GM12864 (cell line): Measurements from ENCODE around the gene CNGB1.

Source experiments
- DNase-seq: peaks from one replicate; pipeline ENCODE4 v3.0.0-alpha.2; 2011; ENCODE audit warnings: low read depth
- H3K4me3 ChIP-seq: 2 replicates; pipeline ENCODE4 v1.5.1; 2011; ENCODE audit warnings: mild to moderate bottlenecking, low read depth, low read length, control low read depth
- CTCF ChIP-seq: IDR thresholded peaks from 2 replicates; pipeline ENCODE4 v1.5.1; 2011; ENCODE audit warnings: low read depth, mild to moderate bottlenecking, moderate library complexity, low read length, control low read depth, inconsistent platforms; ENCODE audit errors: missing control alignments

CNGB1 gene

GRCh38 chr16:57992084-57992483 is 21.2 kb upstream of the CNGB1 start:
- no peak for DNase-seq
- no peak for TF ChIP-seq CTCF
- H3K4me3 ChIP-seq: no peak overlapping the region

DNA sequence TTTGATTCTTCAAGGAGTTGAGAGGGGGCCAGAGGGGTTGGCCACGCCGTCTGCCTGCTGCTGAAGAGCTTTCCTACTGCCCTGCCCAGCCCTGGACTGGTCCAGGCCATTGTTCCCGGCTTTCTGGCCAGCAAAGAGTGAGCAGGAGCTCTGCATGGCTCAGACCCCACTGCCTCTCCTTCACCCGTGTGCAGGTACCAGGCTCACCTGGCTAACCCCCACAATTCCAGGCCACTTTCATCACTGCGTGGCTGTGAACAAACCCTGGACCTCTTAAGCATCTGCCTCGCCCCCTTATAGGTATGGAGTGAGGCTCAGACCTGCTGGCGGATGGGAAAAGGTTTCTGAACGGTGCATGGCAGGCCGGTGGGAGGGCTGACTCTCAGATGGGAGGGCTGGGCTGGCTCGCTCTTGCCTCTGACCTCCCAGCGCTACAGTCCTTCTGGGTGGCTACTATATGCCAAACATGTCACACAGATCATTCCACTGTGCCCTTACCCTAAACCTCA is 20.7 kb upstream of the CNGB1 start:
- no peak for TF ChIP-seq CTCF
- no peak for DNase-seq
- H3K4me3 ChIP-seq: no peak overlapping the region

- no peak overlapping the region for H3K4me3 ChIP-seq
- TF ChIP-seq CTCF: no peak
- no peak for DNase-seq
Measured at GRCh38 chr16:57988929-57989328, 18.0 kb upstream of the CNGB1 start.

DNA sequence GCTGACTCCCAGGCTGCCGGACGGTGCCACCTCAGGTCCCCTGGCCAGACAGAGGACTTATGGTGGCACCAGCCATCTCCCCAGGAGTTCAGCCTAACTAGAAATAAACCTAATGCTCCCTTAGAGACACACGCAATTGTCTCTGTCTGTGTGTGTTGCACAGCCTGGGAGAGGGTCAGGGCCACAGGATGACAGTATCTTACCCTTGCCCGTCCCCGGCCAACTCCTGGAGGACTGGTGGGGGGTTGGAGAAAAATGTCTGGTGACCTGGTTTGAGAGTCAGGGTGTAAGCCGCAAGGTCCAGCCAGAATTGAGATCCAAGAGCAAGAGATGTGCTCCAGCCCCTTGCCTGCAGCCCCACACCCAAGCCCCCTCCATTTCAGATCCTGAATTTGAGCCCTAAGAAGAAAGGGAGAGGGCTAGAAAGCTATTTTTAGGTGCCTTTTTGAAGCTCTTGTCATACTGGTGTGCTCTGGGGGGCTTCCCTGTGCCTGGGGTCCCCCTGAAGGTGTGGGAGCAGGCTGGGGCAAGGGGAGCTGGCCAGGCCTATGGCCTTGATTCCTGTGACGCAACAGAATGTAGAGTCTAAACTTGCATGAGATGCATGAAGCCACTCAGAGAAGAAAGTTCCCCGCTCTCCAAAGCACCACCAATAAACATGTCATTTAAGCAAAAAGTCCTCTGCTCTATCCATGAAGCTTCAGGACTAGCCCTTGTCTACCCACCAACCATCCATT is 16.7 kb upstream of the CNGB1 start:
- no peak for DNase-seq
- TF ChIP-seq CTCF: no peak
- no peak overlapping the region for H3K4me3 ChIP-seq

DNA sequence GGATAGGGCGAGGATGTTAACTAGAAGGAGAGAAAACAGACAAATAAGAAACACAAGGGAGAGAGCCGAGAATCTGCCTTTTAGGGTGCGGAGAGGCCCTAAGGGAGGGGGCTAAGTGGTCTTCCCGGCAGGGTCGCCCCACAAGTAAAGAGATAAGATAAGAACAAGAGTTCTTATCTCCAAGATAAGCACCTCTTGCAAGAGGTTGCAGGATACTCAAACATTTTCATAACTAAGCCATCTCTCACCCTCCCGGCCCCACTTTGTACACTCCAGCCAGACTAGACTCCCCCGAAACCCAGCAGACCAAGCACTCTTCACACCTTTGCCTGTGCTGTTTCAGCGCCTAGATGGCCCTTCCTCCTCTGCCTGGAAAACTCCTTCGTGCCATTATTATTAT is 15.3 kb upstream of the CNGB1 start:
- TF ChIP-seq CTCF: no peak
- H3K4me3 ChIP-seq: no peak overlapping the region
- no peak for DNase-seq

DNA sequence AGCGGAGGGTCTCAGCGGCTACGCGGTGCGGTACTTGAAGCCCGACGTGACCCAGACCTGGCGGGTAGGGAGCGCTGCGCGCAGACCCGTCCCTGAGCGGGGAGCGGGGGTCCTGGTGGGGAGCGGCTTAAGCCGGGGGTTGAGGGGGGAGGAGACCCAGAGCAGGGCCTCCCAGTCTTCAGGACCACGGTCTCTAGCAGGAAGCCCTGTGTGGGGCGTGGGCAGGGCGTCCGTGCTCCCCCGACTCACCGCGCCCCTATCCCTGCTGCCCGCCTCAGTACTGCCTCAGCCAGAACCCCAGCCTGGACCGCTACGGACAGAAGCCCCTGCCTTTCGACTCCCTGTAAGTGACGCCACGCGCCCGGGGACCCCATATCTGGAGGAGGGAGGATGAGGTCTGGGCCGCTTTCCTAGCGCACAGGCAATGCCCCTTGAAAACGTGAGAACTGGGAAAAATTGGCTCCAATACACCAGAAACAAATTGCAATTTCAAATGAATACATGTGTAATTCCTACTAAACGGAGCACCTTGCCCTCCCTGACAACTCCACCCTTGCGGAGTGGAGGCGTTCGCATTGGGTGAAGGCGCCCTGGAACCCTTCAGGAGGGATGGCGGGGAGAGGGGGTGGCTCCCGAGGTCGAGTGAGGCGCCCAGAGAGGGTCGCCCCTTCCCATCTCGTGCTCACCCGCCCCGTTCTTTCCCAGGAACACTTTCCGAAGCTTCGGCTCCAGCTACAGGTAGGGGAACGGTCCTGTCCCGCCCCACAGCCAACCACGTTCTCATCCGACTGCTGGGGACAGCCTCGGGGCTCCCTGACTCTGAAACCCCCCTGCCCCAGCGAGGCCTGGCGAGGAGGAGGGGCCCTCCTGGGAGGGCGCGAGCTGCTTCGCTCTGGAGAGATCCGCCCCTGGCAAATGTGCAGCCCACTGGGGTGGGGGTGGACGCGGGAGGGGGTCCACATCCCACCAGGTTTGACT is 14.6 kb upstream of the CNGB1 start:
- DNase-seq: no peak
- no peak for TF ChIP-seq CTCF
- peak overlapping the region; percentile 43; the same call in 1 of the 2 replicates for H3K4me3 ChIP-seq
